B cell (primary cell): Measurements from ENCODE around the gene NCMAP.

ENCODE experiments used
- CTCF ChIP-seq: fragments of 200-600 bp; IDR thresholded peaks from one replicate; pipeline ENCODE4 v1.8.0; 2022; ENCODE audit warnings: antibody characterized with exemption, mild to moderate bottlenecking
- EZH2 ChIP-seq: IDR thresholded peaks from 2 replicates; pipeline ENCODE4 v1.6.1; 2012; ENCODE audit warnings: borderline replicate concordance, low read depth, mild to moderate bottlenecking, moderate library complexity, low read length; ENCODE audit not compliant: insufficient read depth, poor library complexity, severe bottlenecking

GRCh38 chr1:24535778-24536177, 20.1 kb upstream of the NCMAP start:
- TF ChIP-seq CTCF = no peak
- no peak for TF ChIP-seq EZH2
